Retina (tissue), 1 donor: ENCODE data around the gene LGI2.
"Not testable (repeated sequence)": the region's sequence is repeated elsewhere in the genome, so short reads cannot be mapped to it uniquely, and the experiment has no call there.

Source experiments
- DNase-seq: peaks from one replicate; pipeline ENCODE4 v3.0.0-alpha.2; 2016

The LGI2 gene

GRCh38 chr4:25050370-25051078 is 19.8 kb upstream of the LGI2 start:
- no peak for DNase-seq

DNA sequence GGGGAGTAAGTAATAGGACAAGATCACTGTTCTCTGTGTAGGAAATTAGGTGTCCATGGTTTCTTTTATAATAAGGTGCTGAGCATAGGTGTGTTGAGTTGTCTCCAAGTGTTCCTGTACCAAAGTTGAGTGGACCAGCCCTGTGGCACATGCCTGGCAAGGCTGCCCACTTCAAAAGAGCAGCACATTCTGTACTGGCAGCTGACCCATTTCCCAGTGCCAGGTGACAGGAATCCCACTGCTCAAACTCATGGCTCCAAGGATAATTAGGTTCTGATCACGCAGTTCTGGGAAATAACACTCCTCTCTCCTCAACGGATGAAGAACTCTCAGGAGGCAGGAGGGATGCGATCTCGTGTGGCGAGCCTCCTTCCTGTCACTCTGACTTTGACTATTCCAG is 12.8 kb upstream of the LGI2 start:
- DNase-seq: no peak

DNA sequence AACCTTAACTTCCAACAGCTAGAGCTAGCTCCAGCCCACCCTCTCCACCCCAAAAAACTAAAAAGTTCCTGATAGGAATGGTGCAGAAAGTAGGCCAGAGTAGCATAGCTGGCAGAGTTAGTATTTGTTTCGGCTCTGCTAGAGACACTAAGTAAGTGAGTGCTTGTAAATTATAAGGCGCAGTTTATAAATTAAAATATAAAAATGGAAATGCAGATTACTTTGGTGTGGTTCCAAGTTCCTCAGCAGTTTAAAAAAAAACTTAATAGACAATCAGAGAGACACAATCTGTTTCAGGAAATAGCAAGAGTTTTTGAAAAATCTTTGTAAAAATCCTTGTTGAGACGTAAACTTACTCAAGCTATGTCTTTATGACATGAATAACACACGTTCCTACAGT is 2.8 kb upstream of the LGI2 start:
- DNase-seq: no peak

DNA sequence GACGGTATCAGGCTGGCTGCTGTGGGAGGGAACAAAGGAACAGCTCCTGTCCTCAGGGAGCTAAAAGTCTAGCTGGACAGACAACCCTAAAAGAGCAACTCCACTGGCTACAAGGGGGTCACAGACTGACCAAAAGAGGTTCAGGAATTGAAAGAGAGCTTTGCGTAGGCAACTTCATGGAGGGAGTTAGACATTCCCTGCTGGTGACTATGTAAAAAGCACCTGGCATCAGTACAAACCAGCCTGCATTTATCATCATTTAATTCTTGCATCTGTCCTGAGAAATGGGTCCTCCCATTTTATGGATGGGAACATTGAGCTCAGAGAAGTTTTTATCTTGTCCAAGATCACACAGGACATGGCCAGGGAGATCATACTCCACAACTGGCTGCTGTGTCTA is 1.4 kb upstream of the LGI2 start:
- DNase-seq: no peak

DNA sequence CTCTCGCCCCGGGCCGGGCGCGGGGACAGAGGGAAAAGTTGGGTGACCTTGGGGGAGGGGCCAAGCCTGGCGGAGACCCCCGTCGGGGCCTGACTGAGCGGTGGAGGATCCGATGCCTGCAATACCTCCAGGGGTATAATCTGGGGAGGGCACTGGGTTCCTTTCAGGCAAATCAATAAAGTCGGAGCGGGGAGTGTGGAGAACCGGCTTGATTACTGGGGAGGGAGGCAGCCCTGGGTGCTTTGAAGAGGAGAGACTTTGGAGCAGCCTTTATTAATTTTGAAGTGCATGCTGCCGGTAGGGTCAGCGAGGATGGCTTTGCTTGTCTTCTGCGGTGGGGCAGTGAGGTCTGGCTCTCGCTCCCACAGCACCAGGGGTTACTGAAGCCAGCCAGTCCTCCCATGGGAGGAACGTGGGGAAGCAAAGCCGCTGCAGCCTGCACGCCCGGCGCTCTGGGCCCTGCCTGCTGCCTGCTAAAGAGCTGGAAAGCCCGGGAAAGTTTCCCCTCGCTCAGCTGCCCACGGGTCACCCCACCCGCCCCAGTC is 403 bp upstream of the LGI2 start:
- peak; percentile 79 for DNase-seq

DNA sequence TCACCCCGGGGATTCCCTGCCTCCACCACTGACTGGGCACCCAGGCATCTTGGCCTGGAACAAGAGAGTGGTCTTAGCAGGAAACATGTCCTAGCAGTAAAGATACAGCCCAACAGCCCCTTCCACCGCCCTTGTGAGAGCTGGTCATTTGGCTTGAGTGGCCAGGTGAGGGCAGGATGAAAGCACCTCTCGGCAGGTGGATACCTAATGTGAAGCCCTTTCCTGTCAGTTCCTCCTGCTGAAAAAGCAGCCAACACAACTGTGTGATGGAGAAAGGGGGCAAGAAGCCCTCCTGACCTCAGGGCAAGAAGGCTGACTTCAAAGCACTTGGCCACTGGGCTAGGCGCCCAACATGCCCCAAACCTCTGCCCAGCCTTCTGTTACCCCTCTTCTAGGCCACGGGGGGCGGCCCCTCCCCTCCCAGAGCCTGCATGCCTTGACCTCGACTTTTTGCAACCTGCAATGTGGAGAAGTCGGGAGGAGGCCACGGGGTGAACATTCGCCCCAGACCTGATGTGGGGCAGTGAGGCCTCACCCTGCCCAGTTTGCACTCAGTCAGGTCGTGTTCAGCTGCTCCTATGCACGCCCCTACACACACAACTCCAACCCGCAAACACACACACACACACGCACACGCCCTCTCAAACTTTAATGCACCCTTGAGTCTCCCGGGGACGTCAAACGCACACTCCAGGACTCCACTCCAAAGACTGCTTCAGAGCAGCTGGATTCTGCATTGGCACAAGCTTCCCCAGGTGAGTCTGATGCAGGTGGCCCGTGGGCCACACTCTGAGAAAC is 1.1 kb downstream of the LGI2 start:
- peak; percentile 44 for DNase-seq

DNA sequence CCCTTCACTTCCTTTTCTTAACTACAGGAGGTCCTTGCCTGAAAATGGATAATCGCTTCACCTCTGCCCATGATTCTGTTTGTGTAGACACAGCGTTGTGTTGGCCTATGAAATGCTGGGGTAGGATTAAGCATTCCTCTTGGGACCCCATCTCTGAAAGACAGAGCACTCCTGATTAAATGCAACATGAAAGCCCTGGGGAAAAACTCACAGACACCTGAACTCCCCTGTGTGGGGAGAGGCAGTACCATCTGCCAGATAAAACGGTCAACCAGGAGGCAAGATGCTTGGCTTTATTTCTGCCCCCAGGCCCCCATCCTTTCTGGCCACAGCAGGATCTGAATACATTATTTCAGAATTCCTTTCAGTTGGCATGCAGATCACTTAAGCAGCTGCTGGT is 1.9 kb downstream of the LGI2 start:
- no peak for DNase-seq

- DNase-seq: no peak
These were observed 8.0 kb downstream of the LGI2 start for GRCh38 chr4:25022766-25023165.

GRCh38 chr4:25021216-25021615 is 9.5 kb downstream of the LGI2 start:
- no peak for DNase-seq

- no peak for DNase-seq
These were observed 10.5 kb downstream of the LGI2 start for GRCh38 chr4:25020236-25020635.

- no peak for DNase-seq
These were observed 11.2 kb downstream of the LGI2 start for GRCh38 chr4:25019501-25019900.

DNA sequence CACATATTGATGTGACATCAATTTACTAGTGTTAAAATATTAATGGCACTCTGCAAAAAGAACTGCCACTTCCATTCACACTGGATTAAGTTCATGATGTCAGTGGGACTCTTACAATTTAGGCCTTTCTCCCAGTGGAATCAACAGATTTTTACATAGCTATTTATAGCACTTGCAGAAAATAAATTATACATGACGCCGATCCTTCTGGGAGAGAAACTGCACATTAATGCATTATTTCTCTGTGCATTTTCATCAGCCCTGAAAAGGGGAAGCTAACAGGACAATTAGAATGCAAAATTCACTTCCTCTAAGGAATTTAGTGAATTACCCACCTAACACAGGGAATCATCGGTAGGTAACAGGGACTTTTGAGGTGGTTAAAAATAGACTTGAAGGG is 15.7 kb downstream of the LGI2 start:
- DNase-seq: peak; percentile 43

- not testable (repeated sequence) for DNase-seq
These were observed 16.1 kb downstream of the LGI2 start for GRCh38 chr4:25014662-25014983.

DNA sequence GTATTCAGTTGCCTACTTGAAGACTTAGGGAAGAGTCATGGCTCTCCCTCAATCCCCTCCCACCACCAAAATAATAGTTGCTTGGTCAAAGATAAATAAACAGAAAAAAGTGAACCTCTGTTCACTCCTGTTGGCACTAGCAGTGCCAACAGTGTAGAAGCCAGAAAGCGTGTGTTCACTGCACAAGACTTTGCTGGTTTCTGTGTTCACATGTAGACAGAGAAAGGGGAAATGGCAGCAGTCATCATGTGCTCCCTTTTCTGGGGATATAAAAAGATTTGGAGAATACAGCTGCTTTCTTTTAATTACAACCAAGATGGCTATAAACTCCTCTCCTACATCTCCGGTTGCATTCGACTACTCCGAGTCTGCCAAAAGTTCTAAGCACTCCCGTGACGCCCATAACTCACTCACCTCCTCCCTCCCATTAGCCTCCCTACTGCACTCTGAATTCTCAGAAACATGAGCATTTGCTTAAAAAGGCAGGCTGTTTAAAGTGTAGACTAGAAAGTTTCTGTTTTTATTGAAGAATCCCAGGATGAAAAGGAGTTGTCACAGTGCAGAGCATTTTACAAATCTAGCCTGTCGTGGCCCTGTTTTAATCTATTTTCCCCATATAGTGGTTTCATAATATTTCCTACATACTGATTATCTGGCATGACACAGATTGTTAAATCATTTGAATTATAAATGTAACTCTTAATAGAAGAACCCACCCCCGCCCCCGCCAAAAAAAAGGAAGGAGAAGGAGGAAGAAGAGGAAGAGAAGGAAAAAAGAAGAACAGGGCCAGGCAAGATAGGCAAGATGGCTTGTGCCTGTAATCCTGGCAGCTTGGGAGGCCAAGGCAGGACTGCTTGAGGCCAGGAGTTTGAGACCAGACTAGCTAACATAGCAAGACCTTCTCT is 16.7 kb downstream of the LGI2 start:
- DNase-seq: peak; percentile 16

DNA sequence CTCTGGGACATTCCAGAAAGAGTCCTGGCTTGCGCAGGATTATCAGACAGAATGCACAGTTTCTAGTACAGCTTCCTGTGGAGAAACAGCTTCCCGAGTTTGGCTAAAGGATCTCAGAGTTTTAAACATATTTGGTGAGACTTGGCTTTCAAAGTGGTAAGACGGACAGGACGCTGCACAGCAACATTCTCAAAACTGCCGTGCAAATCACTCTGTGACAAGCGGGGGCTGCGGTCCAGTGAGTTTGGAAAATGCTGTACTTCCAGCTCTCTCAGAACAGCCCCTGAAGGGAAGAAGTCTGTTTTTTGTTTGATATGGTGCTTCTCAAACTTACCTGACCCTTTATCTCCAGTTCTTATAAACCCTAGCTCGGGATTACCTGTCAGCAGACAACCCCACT is 18.1 kb downstream of the LGI2 start:
- no peak for DNase-seq

DNA sequence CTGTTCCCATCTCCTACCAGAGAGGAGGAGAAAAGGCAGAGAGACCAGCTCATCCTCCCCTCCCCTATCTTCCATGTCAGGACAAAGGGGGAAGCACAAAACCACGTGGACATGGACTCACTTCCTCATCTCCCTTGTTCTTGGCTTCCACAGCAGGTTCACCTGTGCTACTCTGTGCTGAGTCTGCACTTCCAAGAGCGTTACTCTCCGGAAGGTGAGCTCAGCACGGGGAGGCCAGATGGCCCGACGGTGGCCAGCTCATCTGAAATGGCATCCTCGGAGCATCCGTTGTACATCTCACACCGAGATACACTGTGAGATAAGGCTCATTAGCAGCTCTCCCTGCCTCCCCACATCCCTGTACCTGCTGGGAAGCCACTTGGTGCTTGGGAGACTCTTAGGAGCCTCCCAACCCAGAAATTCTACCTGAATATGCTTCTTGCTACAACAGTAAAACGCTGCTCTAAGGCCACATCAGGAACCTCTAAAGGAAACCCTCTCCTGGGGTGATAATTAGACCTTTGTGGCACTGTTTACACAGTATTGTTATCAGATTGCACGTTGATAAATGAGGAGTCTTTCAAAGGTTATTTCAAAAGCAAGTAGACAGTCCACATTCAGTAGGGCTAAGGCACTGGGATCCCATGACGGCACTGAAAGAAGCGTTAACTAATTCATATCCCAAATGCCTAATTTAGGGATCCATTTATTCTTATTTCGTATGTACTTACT is 19.4 kb downstream of the LGI2 start:
- no peak for DNase-seq

GRCh38 chr4:25007598-25007997 is 23.1 kb downstream of the LGI2 start:
- DNase-seq: no peak

- no peak for DNase-seq
These were observed 28.1 kb downstream of the LGI2 start for GRCh38 chr4:25002681-25003080.

DNA sequence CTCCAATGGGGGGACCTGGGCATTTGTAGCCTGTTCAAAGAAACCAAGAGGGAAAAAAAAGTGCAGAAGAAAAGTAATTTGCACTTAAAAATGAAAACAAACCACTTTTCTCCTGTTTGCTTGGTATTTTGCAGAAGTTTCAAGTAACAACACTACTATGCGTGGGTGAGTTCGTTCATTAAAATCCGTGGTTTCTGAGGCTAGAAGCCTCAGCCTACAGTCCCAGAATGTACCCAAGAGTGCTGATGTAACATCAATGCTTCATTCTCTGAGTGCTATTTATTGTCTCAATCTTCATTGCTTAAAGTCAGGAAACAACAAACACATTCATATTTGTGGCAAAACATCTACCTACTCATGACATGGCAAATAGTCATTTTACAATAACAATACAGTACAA is 29.2 kb downstream of the LGI2 start:
- no peak for DNase-seq

DNA sequence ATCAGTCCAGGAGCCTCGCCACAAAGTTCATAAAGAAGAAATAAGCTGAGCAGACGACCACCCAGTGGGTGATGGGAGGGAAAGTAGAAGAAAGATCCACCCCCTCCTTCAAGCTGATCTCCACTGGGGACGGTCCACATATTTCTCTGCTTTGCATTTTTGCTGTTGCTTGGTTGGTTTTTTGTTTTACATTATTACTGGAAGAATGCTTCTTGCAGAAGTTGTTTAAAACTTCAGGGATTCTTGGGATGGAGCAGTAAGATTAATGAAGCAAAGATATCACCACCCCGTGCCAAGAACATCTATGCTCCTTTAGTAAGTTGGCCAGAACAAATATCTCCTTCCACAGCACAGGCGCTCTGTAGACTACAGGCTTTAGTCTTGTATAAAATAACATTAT is 30.1 kb downstream of the LGI2 start:
- no peak for DNase-seq

DNA sequence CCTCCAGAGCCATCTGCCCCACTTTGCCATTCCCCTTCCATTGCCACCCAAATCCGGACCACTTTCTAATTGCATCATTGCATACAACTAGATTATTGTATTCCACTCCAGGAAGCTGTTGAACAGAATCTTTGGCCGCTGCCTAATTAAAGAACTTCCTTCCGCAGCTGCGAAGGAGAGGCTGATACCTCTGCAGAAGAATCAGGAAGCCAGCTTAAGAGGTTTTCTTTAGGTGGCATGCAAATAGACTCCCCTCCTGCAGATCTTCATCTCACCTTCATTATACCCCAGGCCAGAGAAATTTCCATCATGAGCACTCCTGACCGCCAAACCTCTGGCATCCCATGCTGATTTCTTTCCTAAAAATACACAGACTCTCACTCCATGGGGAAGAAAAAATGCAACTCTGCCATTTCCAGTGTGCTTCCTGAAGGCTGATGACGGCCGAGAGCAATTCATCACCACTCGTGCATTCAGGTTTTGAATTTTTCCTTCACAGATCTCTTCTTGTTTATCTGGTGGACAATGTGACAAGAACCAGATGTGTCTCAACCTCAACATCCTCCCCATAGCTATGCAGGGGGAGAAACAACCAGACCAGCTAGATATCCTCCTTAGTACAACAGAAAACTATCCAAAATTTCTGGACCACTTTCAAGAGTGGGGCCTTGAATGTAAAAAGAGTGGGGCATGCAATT is 31.2 kb downstream of the LGI2 start:
- peak; percentile 22 for DNase-seq

- DNase-seq: no peak
These were observed 35.3 kb downstream of the LGI2 start for GRCh38 chr4:24995346-24995919.
